WI38 (cell line): ENCODE measurements around the gene SFXN1.

Experiments
- H3K4me3 ChIP-seq: 2 replicates; pipeline ENCODE4 v1.5.1; 2011; ENCODE audit warnings: low read depth, mild to moderate bottlenecking, control low read depth, low read length
- TF ChIP-seq, protein P1 (sequence below): IDR thresholded peaks from 2 replicates; pipeline ENCODE4 v1.5.1; 2012; ENCODE audit warnings: low read depth, mild to moderate bottlenecking, control low read depth, low read length

SFXN1 gene

DNA sequence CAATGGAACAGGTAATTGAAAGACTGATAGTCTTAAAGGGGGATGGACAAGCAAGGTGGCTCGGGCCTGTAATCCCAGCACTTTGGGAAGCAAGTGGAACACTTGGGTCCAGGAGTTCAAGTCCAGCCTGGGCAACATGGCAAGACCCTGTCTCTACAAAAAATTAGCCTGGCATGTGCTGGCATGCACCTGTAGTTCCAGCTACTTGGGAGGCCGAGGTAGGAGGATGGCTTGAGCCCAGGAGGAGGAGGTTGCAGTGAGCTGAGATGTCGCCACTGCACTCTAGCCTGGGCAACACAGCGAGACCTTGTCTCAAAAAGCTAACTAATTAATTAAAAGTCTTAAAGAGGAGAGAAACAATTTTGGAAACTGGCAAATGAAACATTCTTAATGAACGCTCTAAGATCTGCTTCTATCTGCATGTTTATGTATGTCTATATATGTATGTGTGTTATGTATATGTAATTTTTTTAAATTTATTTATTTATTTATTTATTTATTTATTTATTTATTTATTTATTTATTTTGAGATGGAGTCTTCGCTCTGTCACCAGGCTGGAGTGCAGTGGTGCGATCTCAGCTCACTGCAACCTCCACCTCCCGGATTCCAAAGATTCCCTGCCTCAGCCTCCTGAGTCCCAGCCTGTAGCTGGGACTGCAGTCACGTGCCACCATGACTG lies 80.6 kb downstream of the SFXN1 start:
- TF ChIP-seq, protein P1, sequence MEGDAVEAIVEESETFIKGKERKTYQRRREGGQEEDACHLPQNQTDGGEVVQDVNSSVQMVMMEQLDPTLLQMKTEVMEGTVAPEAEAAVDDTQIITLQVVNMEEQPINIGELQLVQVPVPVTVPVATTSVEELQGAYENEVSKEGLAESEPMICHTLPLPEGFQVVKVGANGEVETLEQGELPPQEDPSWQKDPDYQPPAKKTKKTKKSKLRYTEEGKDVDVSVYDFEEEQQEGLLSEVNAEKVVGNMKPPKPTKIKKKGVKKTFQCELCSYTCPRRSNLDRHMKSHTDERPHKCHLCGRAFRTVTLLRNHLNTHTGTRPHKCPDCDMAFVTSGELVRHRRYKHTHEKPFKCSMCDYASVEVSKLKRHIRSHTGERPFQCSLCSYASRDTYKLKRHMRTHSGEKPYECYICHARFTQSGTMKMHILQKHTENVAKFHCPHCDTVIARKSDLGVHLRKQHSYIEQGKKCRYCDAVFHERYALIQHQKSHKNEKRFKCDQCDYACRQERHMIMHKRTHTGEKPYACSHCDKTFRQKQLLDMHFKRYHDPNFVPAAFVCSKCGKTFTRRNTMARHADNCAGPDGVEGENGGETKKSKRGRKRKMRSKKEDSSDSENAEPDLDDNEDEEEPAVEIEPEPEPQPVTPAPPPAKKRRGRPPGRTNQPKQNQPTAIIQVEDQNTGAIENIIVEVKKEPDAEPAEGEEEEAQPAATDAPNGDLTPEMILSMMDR: no peak
- H3K4me3 ChIP-seq: no peak overlapping the region

DNA sequence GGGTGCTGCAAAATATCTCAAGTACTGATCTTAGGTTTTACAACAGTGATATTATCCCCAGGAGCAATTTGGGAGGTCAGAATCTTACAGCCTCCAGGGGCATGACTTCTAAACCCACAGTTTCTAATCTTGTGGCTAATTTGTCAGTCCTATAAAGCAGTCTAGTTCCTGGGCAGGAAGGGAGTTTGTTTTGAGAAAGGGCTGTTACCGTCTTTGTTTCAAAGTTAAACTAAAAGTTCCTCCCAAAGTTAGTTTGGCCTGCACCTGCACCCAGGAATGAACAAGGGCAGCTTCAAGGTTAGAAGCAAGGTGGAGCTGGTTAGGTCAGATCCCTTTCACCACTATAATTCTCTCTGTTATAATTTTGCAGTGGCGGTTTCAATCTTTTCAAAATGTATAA lies 81.7 kb downstream of the SFXN1 start:
- TF ChIP-seq, protein P1: no peak
- no peak overlapping the region for H3K4me3 ChIP-seq

DNA sequence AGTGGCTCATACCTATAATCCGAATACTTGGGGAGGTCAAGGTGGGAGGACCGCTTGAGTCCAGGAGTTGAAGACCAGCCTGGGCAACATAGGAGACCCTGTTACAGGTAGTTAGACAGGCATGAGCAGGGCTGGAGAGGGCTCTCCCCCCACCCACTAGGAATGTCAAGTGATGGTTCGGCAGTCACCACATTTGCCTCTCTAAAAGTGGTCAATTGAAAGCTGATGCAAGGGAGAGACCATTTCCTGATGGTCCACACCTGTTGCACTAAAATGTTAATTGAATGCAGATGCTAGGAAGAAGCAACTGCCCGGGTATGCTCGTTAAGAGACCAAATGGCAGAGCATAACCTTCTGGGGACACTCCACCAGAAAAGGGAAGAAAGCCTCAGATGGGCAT lies 82.7 kb downstream of the SFXN1 start:
- TF ChIP-seq, protein P1: no peak
- H3K4me3 ChIP-seq: no peak overlapping the region

DNA sequence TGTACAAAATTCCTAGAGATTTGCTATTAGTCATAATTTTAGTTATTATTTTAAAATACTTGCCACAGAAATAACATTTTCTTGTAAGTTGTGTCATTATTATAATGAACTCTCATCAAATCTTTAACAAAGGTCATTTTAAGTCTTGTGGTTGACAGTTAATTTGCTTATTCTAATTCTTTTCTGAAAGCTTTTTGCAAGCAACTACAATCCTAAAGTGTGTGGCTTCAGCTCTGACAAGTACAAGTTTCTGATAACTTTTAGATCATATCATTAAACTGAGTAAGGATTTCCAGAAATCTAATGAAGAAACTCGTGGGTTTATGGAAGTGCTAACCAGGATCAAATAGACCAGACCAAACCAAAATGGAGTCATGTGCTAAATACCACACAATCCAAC lies 86.4 kb downstream of the SFXN1 start:
- TF ChIP-seq, protein P1: no peak
- H3K4me3 ChIP-seq: no peak overlapping the region

DNA sequence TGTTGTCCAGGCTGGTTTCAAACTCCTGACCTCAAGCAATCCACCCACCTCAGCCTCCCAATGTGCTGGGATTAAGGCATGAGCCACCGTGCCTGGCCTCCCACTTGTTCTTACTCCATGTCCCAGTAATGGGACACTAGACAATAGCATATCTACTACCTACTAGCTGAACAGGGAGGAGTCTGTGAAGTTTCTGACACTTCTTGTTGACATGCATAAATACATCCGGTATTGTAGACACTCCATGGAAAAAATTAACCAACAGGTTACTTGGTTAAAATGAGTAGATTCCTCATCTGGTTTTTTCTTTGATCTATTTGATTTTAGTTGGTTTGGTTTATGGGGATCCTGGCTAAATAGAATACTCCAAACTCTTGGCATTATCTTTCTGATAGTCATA lies 88.3 kb downstream of the SFXN1 start:
- H3K4me3 ChIP-seq: no peak overlapping the region
- TF ChIP-seq, protein P1: no peak

DNA sequence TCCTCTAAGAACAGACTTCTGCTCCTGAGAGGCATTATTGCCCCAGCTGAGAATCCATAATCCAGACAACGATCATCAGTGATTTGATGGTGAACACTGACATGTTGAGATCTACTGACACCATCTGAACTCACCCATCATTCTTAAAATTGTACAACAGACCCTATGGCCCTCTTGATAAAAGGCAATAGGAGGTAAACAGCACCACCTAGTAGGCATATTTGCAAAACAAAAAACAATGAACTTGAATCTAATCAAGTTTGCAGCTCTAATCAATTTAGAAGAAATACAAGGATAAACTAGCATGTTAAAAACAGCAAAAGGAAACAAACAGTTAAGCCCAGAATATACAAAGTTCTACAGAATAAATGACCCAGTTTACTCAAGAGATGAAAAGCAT lies 89.6 kb downstream of the SFXN1 start:
- no peak overlapping the region for H3K4me3 ChIP-seq
- TF ChIP-seq, protein P1: no peak

DNA sequence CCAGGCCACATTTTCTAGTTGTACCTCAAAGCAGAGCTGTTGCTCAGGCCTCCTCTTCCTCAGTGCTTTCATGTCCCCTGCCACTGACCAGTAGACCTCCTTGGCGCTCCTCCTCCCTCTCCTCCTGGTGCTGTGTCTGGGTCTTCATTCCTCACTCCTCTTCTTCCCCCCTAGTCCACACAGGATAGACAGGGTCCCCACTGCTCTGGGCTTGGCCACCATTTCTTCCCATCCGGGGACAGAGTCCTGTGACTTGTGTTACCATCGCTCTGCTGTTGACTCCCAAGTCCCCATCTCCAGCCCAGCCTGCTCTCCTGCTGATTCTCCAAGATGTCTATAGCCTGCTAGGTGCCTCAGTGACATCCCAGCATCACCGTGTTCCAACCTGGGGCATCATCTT lies 91.3 kb downstream of the SFXN1 start:
- TF ChIP-seq, protein P1: no peak
- no peak overlapping the region for H3K4me3 ChIP-seq
